SK-N-SH (cell line): Measurements from ENCODE around the gene CRTC3.

Source experiments
- CTCF ChIP-seq: fragments of 200-600 bp; sonication (generic); IDR thresholded peaks from 2 replicates; pipeline ENCODE4 v1.6.1; 2017; ENCODE audit warnings: antibody characterized with exemption, mild to moderate bottlenecking, moderate library complexity
- EP300 ChIP-seq, 2 experiments: IDR thresholded peaks; 2 replicates each; pipeline versions ENCODE4 v1.4.0 to v1.6.1; 2012; ENCODE audit warnings: borderline replicate concordance in 1 of 2, low read depth in 1 of 2, low read length in 1 of 2
- EZH2phosphoT487 ChIP-seq: fragments of 200-600 bp; sonication (generic); IDR thresholded peaks from 2 replicates; pipeline ENCODE4 v1.6.1; 2017; ENCODE audit warnings: low read depth, mixed run types, mild to moderate bottlenecking, antibody characterized with exemption, moderate library complexity, borderline replicate concordance
- MAX ChIP-seq: IDR thresholded peaks from 2 replicates; pipeline ENCODE4 v1.4.0; 2012; ENCODE audit warnings: low read depth
- MXI1 ChIP-seq: IDR thresholded peaks from 2 replicates; pipeline ENCODE4 v1.6.1; 2012; ENCODE audit warnings: mild to moderate bottlenecking, low read depth, low read length, improper control_type of control experiment
- POLR2AphosphoS5 ChIP-seq: IDR thresholded peaks from 2 replicates; pipeline ENCODE4 v1.6.1; 2012; ENCODE audit warnings: low read depth, low read length
- SIN3A ChIP-seq: IDR thresholded peaks from 2 replicates; pipeline ENCODE4 v1.6.1; 2012; ENCODE audit warnings: low read depth, mild to moderate bottlenecking, low read length, moderate library complexity, borderline replicate concordance
- SMC3 ChIP-seq: IDR thresholded peaks from 2 replicates; pipeline ENCODE4 v1.6.1; 2012; ENCODE audit warnings: low read depth, low read length, improper control_type of control experiment
- USF2 ChIP-seq: fragments of 150-350 bp; IDR thresholded peaks from 2 replicates; pipeline ENCODE4 v1.6.1; 2017; ENCODE audit warnings: antibody characterized with exemption, low read length, low read depth, borderline replicate concordance

GRCh38 chr15:90599116-90599515 lies 69.4 kb downstream of the CRTC3 start:
- TF ChIP-seq CTCF (no peak), POLR2AphosphoS5 (no peak), EZH2phosphoT487 (no peak), SIN3A (no peak), MXI1 (no peak), USF2 (no peak), EP300 (IDR thresholded peaks at IDR 0.05; ENCODE audit: borderline replicate concordance in 1 of 2, low read depth in 1 of 2, low read length in 1 of 2) (no peak), MAX (no peak), SMC3 (no peak)
